GM21423 (cell line): ENCODE results near the gene MLF2.

Source experiments
- ATAC-seq: cut with Tn5 transposase; IDR thresholded peaks from one replicate; pipeline ENCODE4 v1.9.1; 2021; ENCODE audit warnings: mild to moderate bottlenecking, moderate library complexity; ENCODE audit not compliant: unreplicated experiment

Gene MLF2

GRCh38 chr12:6752921-6753771 is at the start of gene MLF2:
Gene MLF2 (minus strand): TSS chr12:6753141. CDS start chr12:6752334, 807 bp downstream.
- peak; percentile 92 for ATAC-seq

- ATAC-seq, result no peak
Measured at GRCh38 chr12:6799147-6799546, 46.2 kb upstream of the MLF2 start.

DNA sequence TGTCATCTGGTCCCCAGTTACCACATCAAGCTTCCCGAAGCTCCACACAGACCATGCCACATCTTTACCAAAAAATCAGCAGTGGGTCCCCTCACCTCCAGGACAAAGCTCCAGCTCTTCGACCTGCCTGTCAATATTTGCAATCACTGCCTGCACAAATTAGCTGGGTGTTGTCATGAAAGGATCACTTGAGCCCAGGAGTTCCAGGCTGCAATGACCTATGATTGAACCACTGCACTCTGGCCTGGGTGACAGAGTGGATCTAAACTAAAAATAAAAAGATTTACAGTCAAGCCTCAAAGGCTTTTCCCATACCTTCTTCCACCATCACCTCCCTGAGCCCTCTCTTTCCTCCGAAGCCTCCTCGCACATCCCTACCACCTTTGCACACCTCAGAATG is 43.6 kb upstream of the MLF2 start:
- ATAC-seq, result no peak

DNA sequence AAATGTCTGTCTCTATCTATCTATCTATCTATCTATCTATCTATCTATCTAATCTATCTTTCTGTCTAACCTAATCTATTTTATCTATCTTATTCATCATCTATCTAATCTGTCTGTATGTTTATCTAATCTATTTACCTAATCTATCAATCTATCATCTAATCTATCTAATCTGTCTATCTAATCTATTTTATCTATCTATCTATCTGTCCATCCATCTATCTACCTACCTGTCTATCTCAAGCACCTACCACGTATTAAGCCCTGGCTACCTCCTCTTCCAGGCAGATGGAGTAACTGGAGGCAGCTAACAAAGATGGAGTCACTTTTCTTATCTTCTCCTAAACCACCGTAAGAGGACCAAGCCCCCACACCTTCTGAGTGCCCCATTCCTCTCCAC is 42.1 kb upstream of the MLF2 start:
- no peak for ATAC-seq

DNA sequence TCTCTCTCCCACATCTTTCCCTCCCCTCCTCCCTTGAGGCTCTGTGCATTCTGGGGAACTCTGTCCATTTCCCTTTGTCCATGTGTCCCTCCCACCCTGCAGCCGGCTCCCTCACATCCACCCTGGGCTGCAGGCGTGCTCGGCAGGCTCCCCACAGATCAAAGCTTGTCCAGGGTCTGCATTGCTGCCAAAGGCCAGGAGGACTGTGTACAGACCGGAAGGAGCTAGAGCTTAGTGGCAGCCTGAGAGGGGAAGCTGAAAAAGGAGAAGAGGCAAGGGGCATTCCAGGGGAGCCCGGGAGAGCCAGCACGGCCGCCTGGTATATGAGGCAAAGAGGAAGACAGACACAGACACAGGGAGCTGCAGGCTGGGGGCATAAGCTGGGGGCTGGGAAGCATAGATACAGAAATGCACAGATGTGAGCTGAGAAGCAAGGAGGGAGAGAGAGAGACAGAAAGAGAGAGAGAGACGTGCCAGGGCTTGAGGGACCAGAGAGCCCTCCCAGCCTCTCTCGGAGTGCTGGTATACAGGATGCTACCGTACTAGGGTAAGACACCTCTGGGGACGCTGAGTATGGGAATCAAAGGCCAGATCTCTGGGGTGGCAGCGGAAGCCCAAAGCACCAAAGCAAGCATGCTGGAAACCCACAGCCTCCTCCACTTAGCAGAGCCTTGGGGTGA is 39.7 kb upstream of the MLF2 start:
- no peak for ATAC-seq

- no peak for ATAC-seq
Measured at GRCh38 chr12:6791931-6792520, 39.1 kb upstream of the MLF2 start.

DNA sequence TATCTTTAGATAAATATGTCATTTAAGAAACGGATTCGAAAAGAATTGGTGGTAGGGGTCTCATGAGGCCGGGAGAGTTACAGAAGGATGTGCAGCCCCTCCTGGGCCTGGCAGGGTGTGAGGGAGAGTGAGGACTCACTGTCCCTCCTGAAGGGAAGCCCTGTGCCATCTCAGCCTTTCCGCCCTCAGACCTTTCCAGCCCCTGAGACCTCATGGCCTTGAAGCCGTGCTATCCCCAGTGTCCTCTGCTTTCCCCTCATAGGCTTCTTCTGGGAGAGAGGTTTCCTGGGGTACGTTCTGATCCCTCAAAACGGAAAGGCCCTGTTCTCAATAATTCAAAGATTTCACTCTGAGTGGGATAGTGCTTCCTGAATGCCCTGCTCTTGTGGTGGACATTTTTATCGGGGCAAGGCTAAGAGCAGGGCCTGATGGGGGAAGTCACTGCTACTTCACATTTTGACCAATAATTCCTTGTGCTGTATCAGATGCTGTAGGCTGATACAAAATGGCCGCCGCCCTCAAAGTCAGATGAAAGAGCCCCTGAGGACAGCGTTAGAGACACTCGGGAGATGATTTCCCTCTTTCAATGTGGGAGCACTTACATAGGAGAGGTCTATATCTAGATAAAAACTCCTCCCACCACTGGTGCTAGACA is 37.7 kb upstream of the MLF2 start:
- ATAC-seq, result no peak

GRCh38 chr12:6788972-6789924 is 36.3 kb upstream of the MLF2 start, which contains the start of gene CD4:
Gene CD4 (plus strand): TSS chr12:6789528. CDS start chr12:6800139, 10,611 bp downstream.
- no peak for ATAC-seq

DNA sequence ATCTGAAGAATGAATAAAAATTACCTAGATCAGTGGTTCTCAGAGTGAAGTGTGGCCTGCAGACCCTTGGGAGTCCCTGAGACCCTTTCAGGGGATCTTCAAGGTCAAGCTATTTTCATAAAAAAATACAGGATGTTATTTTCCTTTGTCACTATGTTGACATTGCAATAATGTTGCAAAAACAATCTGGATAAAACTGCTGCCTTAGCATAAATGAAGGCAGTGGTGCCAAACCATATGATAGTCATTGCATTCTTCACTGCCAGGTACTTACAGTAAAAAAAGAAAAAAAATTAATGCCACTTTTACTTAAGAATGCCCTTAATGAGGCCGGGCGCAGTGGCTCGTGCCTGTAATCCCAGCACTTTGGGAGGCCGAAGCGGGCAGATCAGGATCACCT is 34.4 kb upstream of the MLF2 start:
- no peak for ATAC-seq

DNA sequence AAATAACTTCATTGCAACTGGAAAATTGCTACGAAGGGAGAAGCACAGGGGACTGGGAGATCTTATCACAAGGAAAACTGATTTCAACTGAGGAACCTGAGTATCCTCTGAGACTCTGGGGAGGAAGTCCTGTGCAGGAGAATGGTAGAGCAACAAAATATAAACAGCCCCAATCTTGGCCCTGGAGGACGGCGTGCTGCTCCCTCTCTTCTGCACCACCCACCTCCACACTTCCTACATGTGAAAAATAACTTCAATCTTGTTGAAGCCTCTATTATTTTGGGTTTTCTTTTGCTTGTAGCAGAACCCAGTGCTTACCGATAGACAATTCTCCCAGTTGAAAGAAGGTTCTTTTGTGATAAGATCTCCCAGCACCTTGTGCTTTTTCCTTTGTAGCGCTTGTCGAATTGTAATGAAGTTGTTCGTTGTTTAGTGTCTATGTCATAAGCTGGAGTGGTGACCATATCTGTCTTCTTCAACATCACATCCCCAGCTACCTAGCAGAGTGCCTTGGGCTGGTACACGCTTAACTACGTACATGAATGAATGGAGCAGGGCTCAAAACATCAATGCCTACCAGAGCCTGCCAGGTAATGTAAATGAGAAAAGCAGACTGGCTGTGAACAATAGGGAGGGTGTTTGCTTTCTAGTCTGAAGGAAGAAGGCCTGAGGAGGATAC is 33.6 kb upstream of the MLF2 start:
- ATAC-seq, result no peak

- no peak for ATAC-seq
Measured at GRCh38 chr12:6784761-6785160, 31.8 kb upstream of the MLF2 start.

GRCh38 chr12:6784296-6784695 is 31.4 kb upstream of the MLF2 start:
- no peak for ATAC-seq

- no peak for ATAC-seq
Measured at GRCh38 chr12:6783828-6784227, 30.9 kb upstream of the MLF2 start.

- no peak for ATAC-seq
Measured at GRCh38 chr12:6782850-6783566, 30.1 kb upstream of the MLF2 start.

DNA sequence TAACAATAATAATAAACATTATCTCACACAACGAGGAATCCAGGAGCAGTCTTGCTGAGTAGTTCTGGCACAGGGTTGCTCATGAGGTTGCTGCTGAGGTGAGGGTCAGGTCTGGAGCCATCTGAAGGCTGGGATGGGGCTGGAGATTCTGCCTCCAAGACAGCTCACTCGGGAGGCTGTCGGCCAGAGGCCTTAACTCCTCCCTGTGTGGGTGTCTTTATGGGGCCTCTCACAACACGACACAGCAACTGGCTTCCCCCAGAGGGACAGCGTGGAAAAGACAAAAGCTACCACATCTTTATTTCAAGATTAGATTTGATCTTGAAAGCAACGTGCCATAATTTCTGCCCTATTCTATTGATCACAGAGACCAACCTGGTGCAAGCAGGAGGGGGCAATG is 29.2 kb upstream of the MLF2 start:
- no peak for ATAC-seq

- no peak for ATAC-seq
Measured at GRCh38 chr12:6780573-6780972, 27.6 kb upstream of the MLF2 start.

GRCh38 chr12:6779708-6780432 is 26.9 kb upstream of the MLF2 start:
- ATAC-seq, result no peak
